Measurements from ENCODE around the gene TPD52L2.

GRCh38 chr20:63935447-63935846 is 70.4 kb downstream of the TPD52L2 start:
- TF ChIP-seq POLR2A (IDR thresholded peaks at IDR 0.05) = no peak
- no peak for TF ChIP-seq CTCF (IDR thresholded peaks at IDR 0.05)
- no peak for TF ChIP-seq POLR2AphosphoS5 (IDR thresholded peaks at IDR 0.05)
- no peak for TF ChIP-seq EP300 (IDR thresholded peaks at IDR 0.05)

Measured in stomach (tissue), 4 donors.